Osteocyte (in vitro differentiated cells): ENCODE measurements around the gene NEXN. TPM values are rescaled to one million over a fixed set of nuclear protein-coding genes. Genes with fewer than 3 reads are reported as not detected.

Experiments used
- DNase-seq: peaks from one replicate; pipeline ENCODE4 v3.0.0; 2021; ENCODE audit warnings: mixed read lengths; ENCODE audit not compliant: unreplicated experiment; ENCODE audit errors: extremely low spot score
- H3K27ac Mint-ChIP-seq: one replicate; pipeline ENCODE4 v1.8.0; 2021; ENCODE audit warnings: mild to moderate bottlenecking, mixed read lengths; ENCODE audit not compliant: unreplicated experiment
- H3K27me3 Mint-ChIP-seq: one replicate; pipeline ENCODE4 v1.8.0; 2021; ENCODE audit warnings: mixed read lengths; ENCODE audit not compliant: unreplicated experiment
- H3K36me3 Mint-ChIP-seq: one replicate; pipeline ENCODE4 v1.8.0; 2021; ENCODE audit warnings: mixed read lengths; ENCODE audit not compliant: unreplicated experiment
- H3K4me1 Mint-ChIP-seq: one replicate; pipeline ENCODE4 v1.8.0; 2021; ENCODE audit warnings: mixed read lengths; ENCODE audit not compliant: unreplicated experiment
- H3K4me3 Mint-ChIP-seq: one replicate; pipeline ENCODE4 v1.8.0; 2021; ENCODE audit warnings: mild to moderate bottlenecking, moderate library complexity, mixed read lengths; ENCODE audit not compliant: unreplicated experiment
- H3K9me3 Mint-ChIP-seq: one replicate; pipeline ENCODE4 v1.8.0; 2021; ENCODE audit warnings: mixed read lengths; ENCODE audit not compliant: unreplicated experiment
- CTCF ChIP-seq: fragments of 200-600 bp; sonication (generic); IDR thresholded peaks from 2 replicates; pipeline ENCODE4 v1.5.0; 2021; ENCODE audit warnings: antibody characterized with exemption, mild to moderate bottlenecking, moderate library complexity
- total RNA-seq: library from RNA; stranded (reverse); gene quantifications from 2 replicates; pipeline ENCODE4 v1.2.1, GENCODE V29; 2021

Gene NEXN
- total RNA-seq, 1 donor from 2014 or later = 19.3 TPM

DNA sequence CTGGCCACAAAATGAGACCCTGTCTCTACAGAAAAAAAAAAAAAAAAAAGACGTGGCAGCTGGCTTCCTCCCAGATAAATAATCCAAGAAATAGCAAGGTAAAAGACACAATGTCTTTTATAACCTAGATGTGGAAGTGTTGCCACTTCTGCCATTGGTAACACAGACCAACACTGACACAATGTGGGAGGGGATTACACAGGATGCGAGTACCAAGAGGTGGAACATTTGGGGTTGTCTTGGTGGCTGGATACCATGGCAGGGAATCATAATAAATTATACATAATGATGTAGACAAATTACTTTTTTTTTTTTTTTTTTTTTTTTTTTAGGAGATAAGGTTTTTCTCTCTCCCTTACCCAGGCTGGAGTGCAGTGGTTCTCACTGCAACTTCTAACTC, 6.0 kb upstream of the NEXN start:
- no peak for DNase-seq
- no peak overlapping the region for H3K4me3 Mint-ChIP-seq
- TF ChIP-seq CTCF = no peak
- H3K9me3 Mint-ChIP-seq = no peaks in the 10 kb centered on the region
- H3K4me1 Mint-ChIP-seq = peaks cover 13% of the 10 kb centered on the region
- no peaks in the 10 kb centered on the region for H3K27me3 Mint-ChIP-seq
- H3K27ac Mint-ChIP-seq = no peak overlapping the region
- H3K36me3 Mint-ChIP-seq = peaks cover 10% of the 10 kb centered on the region

- Mint-ChIP-seq H3K4me1 (peaks cover 56% of the 10 kb centered on the region), H3K36me3 (peaks cover 11% of the 10 kb centered on the region), H3K9me3 (no peaks in the 10 kb centered on the region), H3K27ac (peak overlapping the region; percentile 99), H3K4me3 (peak overlapping the region; percentile 97), H3K27me3 (no peaks in the 10 kb centered on the region)
- no peak for TF ChIP-seq CTCF
- peak; percentile 89 for DNase-seq
Observed at GRCh38 chr1:77888781-77889642, 588 bp downstream of the NEXN start.

DNA sequence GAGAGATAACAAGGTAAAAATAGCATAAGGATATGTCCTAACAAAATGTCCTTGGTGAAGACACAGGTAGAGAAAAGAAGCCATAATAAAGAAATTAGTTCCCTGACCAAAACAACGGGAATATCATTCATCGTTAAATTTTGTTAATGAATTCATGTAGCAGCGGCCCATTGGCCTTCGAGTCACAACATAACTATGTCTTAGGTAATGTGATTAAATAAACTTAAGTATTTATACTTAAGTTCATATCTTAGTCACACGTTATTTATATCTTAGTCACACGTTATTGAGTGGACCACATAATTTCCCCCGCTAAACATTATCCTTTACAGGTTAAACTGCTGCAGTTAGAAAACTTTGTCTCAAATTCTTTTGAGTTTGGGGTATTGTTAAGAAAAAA, 1.2 kb downstream of the NEXN start:
- peak overlapping the region; percentile 97 for H3K4me3 Mint-ChIP-seq
- no peak for DNase-seq
- TF ChIP-seq CTCF = no peak
- H3K27me3 Mint-ChIP-seq = no peaks in the 10 kb centered on the region
- H3K36me3 Mint-ChIP-seq = peaks cover 9% of the 10 kb centered on the region
- peaks cover 56% of the 10 kb centered on the region for H3K4me1 Mint-ChIP-seq
- no peaks in the 10 kb centered on the region for H3K9me3 Mint-ChIP-seq
- peak overlapping the region; percentile 97 for H3K27ac Mint-ChIP-seq

GRCh38 chr1:77891200-77891599, 2.8 kb downstream of the NEXN start:
- Mint-ChIP-seq H3K27ac (peak overlapping the region; percentile 63), H3K36me3 (peaks cover 11% of the 10 kb centered on the region), H3K4me3 (peak overlapping the region; percentile 27), H3K9me3 (no peaks in the 10 kb centered on the region), H3K4me1 (peaks cover 50% of the 10 kb centered on the region), H3K27me3 (no peaks in the 10 kb centered on the region)
- no peak for TF ChIP-seq CTCF
- no peak for DNase-seq

GRCh38 chr1:77899647-77900320, 11.4 kb downstream of the NEXN start:
- H3K4me1 Mint-ChIP-seq = peaks cover 15% of the 10 kb centered on the region
- no peak for DNase-seq
- H3K9me3 Mint-ChIP-seq = no peaks in the 10 kb centered on the region
- no peak for TF ChIP-seq CTCF
- H3K27me3 Mint-ChIP-seq = no peaks in the 10 kb centered on the region
- H3K36me3 Mint-ChIP-seq = peaks cover 10% of the 10 kb centered on the region
- H3K4me3 Mint-ChIP-seq = no peak overlapping the region
- H3K27ac Mint-ChIP-seq = peak overlapping the region; percentile 74
